ENCODE results near the gene SLC25A48.
A peak's percentile ranks its signal among the peaks of the same experiment; 100 is the strongest.

SLC25A48 gene

GRCh38 chr5:135885031-135885430 lies 50.6 kb downstream of the SLC25A48 start:
- Histone ChIP-seq H4K20me1 (ENCODE audit: insufficient read depth, low read length) (no peaks in the 10 kb centered on the region), H3K4me3 (ENCODE audit: low read depth, low read length, poor library complexity, severe bottlenecking) (no peak overlapping the region), H3K36me3 (ENCODE audit: insufficient read depth, low read length) (no peaks in the 10 kb centered on the region), H3K27ac (ENCODE audit: low read depth, low read length, poor library complexity, severe bottlenecking) (no peak overlapping the region), H3K79me2 (ENCODE audit: insufficient read depth, low read length) (no peaks in the 10 kb centered on the region), H3K27me3 (ENCODE audit: insufficient read depth, low read length) (peaks cover 6% of the 10 kb centered on the region; the same call in 1 of the 2 replicates), H3F3A (ENCODE audit: insufficient read depth, low read length) (no peaks in the 10 kb centered on the region), H3K9ac (ENCODE audit: low read length) (no peak overlapping the region), H3K4me2 (ENCODE audit: low read length) (no peak overlapping the region), H3K9me3 (ENCODE audit: low read length) (no peaks in the 10 kb centered on the region), H3K4me1 (ENCODE audit: insufficient read depth, low read length, severe bottlenecking) (no peaks in the 10 kb centered on the region), H3K9me2 (ENCODE audit: low read depth, low read length) (no peaks in the 10 kb centered on the region), H2AFZ (ENCODE audit: low read length) (no peak overlapping the region)
- TF ChIP-seq CTCF (IDR thresholded peaks at IDR 0.05; ENCODE audit: low read length) = no peak
- TF ChIP-seq EZH2 (IDR thresholded peaks at IDR 0.05; ENCODE audit: borderline replicate concordance, low read length) = no peak

- Histone ChIP-seq H3K79me2 (ENCODE audit: insufficient read depth, low read length) (no peaks in the 10 kb centered on the region), H3K4me2 (ENCODE audit: low read length) (no peak overlapping the region), H3K9ac (ENCODE audit: low read length) (no peak overlapping the region), H3F3A (ENCODE audit: insufficient read depth, low read length) (no peaks in the 10 kb centered on the region), H3K9me2 (ENCODE audit: low read depth, low read length) (no peaks in the 10 kb centered on the region), H3K9me3 (ENCODE audit: low read length) (no peaks in the 10 kb centered on the region), H3K27me3 (ENCODE audit: insufficient read depth, low read length) (peaks cover 6% of the 10 kb centered on the region; the same call in 1 of the 2 replicates), H2AFZ (ENCODE audit: low read length) (no peak overlapping the region), H3K27ac (ENCODE audit: low read depth, low read length, poor library complexity, severe bottlenecking) (no peak overlapping the region), H4K20me1 (ENCODE audit: insufficient read depth, low read length) (no peaks in the 10 kb centered on the region), H3K4me1 (ENCODE audit: insufficient read depth, low read length, severe bottlenecking) (no peaks in the 10 kb centered on the region), H3K36me3 (ENCODE audit: insufficient read depth, low read length) (no peaks in the 10 kb centered on the region), H3K4me3 (ENCODE audit: low read depth, low read length, poor library complexity, severe bottlenecking) (no peak overlapping the region)
- TF ChIP-seq EZH2 (IDR thresholded peaks at IDR 0.05; ENCODE audit: borderline replicate concordance, low read length) (no peak), CTCF (IDR thresholded peaks at IDR 0.05; ENCODE audit: low read length) (no peak)
Measured at GRCh38 chr5:135886136-135886535, 51.7 kb downstream of the SLC25A48 start.

- no peaks in the 10 kb centered on the region for H3F3A ChIP-seq (ENCODE audit: insufficient read depth, low read length)
- H3K36me3 ChIP-seq (ENCODE audit: insufficient read depth, low read length) = no peaks in the 10 kb centered on the region
- H3K79me2 ChIP-seq (ENCODE audit: insufficient read depth, low read length) = no peaks in the 10 kb centered on the region
- no peak for TF ChIP-seq EZH2 (IDR thresholded peaks at IDR 0.05; ENCODE audit: borderline replicate concordance, low read length)
- peak; percentile 85 for TF ChIP-seq CTCF (IDR thresholded peaks at IDR 0.05; ENCODE audit: low read length)
- H3K9ac ChIP-seq (ENCODE audit: low read length) = no peak overlapping the region
- no peaks in the 10 kb centered on the region for H4K20me1 ChIP-seq (ENCODE audit: insufficient read depth, low read length)
- H3K9me3 ChIP-seq (ENCODE audit: low read length) = no peaks in the 10 kb centered on the region
- peak overlapping the region; percentile 39; the same call in 1 of the 2 replicates for H3K4me2 ChIP-seq (ENCODE audit: low read length)
- no peaks in the 10 kb centered on the region for H3K9me2 ChIP-seq (ENCODE audit: low read depth, low read length)
- no peaks in the 10 kb centered on the region for H3K4me1 ChIP-seq (ENCODE audit: insufficient read depth, low read length, severe bottlenecking)
- no peak overlapping the region for H3K4me3 ChIP-seq (ENCODE audit: low read depth, low read length, poor library complexity, severe bottlenecking)
- no peak overlapping the region for H2AFZ ChIP-seq (ENCODE audit: low read length)
- H3K27ac ChIP-seq (ENCODE audit: low read depth, low read length, poor library complexity, severe bottlenecking) = no peak overlapping the region
- peaks cover 6% of the 10 kb centered on the region; the same call in 1 of the 2 replicates for H3K27me3 ChIP-seq (ENCODE audit: insufficient read depth, low read length)
Measured at GRCh38 chr5:135887447-135887864, 53.0 kb downstream of the SLC25A48 start.
